Esophagus mucosa (tissue), 1 donor: Measurements from ENCODE around the gene SOS1. TPM values are rescaled to one million over a fixed set of nuclear protein-coding genes. Genes with fewer than 3 reads are reported as not detected.
"Not testable (repeated sequence)": the region's sequence is repeated elsewhere in the genome, so short reads cannot be mapped to it uniquely, and the experiment has no call there.

Experiments
- ATAC-seq: fragments of 200-7000 bp; cut with Tn5 transposase; one replicate; pipeline ENCODE4 v1.9.1; 2020
- total RNA-seq: library from RNA; stranded (reverse); gene quantifications from one replicate; pipeline ENCODE4 v1.2.4, GENCODE V29; 2023
- donor health status: DM: yes; HTN: yes; CAD: no.

SOS1 gene
- total RNA-seq, 1 donor from 2014 or later: 19.6 TPM

DNA sequence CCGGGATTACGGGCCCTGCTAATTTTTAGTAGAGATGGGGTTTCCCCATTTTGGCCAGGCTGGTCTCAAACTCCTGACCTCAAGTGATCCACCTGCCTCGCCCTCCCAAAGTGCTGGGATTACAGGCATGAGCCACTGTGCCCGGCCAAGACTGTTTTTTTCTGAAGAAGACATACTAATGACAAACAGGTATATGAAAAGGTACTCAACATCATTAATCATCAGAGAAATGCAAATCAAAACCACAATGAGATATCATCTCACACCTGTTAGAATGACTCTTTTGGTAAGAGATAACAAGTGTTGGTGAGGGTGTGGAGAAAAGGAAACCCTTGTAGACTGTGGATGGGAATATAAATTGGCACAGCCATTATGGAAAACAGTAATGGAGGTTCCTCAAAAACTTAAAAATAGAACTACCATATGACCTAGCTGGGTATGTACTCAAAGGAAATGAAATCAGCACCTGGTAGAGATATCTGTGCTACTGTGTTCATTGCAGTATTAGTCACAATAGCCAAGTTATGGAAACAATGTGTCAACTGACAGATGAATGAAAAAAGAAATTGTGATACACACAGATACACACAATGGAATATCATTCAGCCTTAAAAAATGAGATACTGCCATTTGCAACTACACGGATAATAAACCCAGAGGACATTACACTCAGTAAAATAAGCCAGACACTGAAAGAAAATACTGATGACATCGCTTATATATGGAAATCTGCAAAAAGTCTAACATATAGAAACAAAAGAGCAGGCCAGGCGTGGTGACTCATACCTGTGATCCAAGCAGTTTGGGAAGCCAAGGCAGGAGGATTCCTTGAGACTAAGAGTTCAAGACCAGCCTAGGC lies 20.8 kb downstream of the SOS1 start:
- peak; percentile 43 for ATAC-seq

DNA sequence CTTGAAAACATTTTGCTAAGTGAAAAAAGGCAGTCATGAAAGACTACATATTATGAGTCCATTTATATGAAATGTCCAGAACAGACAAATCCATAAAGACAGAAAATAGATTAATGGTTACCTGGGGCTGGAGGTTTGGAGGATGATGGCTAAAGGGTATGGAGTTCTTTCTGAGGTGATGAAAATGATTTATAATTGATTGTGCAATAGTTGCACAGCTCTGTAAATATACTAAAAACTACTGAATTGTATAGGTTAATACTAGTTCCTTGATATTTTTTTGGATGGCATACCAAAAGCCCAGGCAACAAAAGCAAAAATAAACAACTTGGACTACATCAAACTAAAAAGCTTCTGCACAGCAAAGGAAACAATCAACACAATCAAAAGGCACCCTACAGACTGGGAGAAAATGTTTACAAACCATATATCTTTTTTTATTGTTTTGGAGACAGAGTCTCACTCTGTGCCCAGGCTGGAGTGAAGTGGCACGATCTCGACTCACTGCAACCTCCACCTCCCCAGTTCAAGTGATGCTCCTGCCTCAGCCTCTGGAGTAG lies 21.5 kb downstream of the SOS1 start:
- no peak for ATAC-seq

DNA sequence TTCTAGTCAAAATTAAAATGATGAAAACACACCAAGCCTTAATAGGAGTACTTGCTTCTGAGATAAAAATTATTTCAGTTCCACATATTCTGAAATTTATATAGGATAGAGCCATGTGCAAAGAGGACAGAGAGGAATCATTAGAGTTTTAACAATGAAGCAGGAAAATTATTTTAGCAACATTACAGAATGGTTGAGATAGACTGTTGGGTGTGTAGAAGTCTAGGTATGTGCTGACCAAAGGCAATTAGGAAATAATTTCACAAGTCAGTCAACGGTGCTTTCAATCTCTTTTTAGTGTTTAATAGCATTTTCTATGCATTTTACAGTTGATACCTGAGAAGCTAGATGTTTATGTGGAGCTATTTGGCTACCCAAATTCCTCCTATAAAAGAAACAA lies 25.2 kb downstream of the SOS1 start:
- ATAC-seq: no peak

DNA sequence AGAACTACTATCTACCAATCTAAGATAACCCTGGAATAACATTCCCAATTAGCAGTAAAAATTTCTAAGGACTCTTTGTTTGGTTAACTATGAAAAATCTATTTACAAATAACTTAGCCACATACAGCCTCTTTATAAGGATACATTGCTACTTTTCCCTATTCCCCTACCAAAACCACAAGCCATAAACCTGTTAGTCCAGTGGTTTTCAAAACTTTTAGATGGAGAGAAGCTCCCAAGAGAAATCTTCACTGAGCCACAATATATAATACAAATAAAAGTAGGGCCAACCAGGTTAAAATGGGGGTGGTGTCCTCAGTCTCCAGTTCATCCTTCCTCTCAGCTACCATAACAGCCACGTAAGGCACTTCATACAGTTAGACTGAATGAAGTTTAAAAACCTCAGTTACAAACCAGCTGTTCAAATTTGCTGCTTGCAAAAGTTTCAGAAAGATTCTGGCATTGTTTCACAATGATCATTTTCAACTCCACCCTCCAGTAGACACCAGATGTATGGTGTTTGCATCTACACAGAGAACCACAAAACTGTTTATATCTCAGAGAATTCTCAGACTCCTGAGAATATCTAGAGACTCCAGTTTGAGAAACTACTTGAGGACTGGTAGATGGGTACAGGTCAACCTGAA lies 26.0 kb downstream of the SOS1 start:
- no peak for ATAC-seq

DNA sequence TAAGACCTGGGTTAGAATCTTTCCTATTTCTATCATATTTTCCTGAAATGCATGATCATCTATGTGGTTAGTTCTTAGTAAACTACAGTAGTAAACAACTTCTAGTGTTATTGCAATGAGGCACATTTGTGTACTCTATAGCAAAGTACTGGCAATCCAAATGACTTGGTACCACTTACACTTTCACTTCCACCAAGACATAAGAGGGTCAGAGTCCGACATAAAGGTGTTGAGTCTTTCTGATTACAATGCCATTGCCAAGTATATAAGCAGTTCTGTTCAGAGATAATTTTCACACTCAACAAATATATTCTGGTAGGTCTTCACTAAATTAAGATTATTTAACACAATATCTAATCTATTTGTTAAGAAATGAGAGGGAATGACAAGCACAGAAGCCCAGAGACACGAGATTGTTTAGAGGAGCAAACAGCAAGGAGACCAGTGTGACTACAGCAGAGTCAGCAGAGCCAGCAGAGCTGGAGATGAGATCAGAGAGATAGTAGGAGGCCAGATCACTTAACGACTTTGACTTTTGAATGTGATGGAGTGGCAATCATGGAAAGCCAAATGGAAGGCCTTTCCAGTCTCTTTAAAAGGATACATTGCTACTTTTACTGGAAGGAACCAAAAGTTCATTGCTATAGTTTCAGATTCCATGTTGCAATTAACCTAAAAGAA lies 27.5 kb downstream of the SOS1 start:
- no peak for ATAC-seq

DNA sequence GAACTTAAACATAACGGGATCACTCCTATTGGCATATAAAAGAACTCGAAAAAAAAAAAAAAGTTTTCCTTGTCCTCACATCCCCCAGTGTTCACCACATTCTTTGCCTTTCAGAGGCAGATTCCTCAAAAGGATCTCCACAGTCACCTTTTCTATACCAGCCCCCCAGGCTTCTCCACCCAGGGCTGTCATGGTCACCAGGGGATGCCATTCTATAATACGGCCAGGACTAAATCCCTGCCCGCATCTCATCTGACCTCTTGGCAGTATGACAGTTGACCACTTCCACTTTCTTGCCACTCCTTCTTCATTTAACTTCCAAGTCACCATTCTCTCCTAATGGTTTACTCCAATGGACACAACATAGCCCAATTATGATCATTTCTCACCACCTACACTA lies 29.3 kb downstream of the SOS1 start:
- ATAC-seq: no peak

DNA sequence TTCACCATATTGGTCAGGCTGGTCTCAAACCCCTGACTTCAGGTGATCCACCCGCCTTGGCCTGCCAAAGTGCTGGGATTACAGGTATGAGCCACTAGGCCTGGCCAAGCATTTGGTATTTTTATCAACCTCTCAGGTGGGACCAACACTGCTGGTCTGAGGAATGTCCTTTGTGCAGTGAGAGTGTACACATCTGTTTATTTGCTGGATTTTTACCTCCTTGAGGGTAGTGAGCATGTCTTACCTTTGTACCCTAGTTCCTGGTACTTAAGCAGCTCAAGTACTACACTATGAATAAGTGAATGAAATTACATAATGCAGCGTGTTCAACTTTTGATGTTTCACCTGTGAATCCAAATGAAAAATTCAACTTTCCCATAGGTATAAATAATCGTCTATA lies 29.8 kb downstream of the SOS1 start:
- ATAC-seq: no peak

DNA sequence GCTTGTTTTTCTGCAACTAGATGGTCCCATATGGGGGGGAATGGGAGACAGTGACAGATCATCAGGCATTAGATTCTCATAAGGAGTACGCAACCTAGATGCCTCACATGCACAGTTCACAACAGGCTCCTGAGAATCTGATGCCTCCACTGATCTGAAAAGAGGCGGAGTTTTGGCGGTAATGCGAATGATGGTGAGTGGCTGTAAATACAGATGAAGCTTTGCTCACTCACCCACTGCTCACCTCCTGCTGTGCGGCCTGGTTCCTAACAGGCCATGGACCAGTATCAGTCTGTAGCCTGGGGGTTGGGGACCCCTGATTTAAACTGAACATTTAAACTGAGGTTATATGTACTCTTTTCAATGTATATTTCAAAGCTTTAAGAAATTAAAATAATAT lies 40.7 kb downstream of the SOS1 start:
- ATAC-seq: no peak

DNA sequence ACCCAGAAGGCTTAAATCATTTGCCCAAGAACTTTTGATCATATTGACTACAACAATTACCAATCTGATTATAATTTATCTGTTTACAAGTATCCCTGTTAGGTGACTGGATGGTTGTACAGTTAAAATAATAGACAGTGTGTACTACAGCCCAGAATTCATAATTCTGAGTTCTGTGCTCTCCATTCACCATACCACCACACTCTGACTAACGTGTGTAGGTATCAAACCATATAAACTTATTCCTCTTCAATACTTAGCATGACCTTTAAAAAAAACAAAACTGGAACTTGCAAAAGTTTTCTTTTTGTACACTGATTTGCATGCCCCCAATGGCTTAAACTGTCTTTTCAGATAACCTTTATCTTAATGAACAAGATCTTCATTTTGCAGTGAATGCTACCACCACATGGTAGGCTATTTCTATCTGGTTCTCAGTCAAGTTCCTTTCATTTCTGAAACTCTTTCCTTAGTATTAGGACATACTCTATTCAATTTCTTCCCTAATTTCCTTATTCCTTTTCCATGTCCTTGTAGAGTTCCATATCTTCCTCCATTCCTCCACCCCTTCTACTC lies 50.9 kb downstream of the SOS1 start:
- no peak for ATAC-seq

DNA sequence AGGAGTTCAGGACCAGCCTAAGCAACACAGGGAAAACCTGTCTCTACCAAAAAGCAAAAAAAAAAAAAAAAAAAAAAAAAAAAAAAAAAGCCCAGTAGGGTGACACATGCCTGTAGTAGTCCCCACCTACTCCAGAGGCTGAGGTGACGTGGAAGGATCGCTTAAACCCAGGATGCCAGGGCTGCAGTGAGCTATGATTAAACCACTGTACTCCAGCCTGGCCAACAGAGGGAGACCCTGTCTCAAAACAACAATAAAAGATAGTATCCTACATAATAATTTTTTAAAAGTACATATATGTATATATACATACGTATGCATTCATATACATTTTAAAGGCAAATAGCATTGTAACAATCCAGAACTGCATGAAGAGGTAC lies 51.7 kb downstream of the SOS1 start:
- ATAC-seq: peak; percentile 33

DNA sequence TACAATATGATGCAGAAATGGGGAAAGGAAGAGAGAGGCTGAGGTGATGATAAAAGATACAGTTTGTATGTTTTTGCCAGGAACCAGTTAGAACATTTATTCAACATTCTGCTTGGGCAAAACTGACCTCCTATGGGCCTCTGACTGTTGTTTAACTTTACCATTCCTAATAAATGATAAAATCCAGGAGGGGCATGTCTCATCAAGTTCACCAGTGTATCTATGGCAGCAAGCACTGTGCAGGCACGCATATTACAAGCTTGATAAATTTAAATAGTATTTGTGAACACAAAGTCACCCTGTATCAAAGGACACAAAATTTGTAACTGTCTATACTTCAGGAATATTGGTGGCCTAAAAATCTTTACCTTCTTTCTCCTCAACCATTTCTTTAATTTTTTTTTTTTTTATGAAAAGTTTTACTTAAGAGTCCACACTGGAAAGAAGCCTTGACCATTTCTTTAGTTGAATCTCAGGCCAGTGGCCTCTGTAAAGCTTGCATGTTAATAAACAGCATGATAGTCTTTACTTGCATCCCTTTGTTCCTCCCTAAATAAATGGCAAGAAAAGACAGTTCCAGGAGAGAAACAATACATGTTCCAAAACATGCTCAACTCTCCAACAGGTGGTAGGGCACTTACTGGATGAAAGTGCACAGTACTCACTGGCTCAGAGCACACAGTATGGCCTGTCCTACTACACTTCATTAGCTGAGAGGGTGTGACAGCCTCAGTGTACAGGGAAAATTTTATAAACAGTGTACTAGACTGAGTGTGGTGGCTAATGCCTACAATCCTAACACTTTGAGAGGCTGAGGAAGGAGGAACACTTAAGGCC lies 52.3 kb downstream of the SOS1 start:
- no peak for ATAC-seq

DNA sequence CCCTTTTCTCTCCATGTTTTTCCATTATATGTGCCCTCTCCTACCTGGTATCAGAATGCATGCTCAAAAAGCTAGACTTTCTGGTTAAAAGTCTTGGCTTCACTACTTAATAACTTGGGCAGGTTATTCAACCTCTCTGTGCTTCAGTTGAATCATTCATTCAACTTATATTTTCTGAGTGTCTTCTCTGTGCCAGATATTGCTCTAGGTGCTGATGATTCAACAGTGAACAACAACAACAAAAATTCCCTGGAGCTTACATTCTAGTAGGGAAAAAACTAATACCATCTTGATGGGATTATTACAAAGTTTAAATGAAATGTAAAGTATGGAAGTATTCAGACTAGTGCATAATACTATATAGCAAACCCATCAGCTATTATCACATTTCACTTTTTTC lies 55.2 kb downstream of the SOS1 start:
- no peak for ATAC-seq

DNA sequence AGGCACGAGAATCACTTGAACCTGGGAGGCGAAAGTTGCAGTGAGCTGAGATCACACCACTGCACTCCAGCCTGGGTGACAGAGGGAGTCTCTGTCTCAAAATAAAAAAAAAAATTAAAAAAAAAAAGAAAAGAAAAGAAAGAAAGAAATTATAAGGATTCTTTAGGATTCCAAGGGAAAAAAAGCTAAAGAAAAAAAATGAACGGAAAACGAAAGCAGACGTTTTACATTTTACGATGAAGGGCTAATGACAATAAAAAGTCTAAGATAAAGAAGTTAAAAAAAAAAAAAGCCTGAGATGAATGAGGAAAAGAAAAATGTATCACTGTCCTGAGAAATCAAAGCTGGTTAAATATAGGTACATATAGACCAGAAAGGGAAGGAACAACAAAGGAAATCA lies 58.5 kb downstream of the SOS1 start:
- no peak for ATAC-seq

DNA sequence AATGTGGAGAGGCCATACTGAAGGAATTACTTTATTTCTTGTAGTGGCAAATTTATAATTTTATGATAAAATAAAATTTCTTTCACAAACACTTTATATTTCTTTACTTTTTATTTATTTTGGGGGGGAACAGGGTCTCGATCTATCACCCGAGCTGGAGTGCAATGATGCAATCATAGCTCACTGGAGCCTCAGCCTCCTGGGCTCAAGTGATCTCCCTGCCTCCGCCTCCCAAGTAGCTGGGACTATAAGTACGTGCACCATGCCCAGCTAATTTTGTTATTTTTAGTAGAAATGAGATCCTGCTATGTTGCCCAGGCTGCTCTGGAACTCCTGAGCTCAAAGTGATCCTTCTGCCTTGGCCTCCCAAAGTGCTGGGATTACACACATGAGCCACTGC lies 59.6 kb downstream of the SOS1 start:
- no peak for ATAC-seq

DNA sequence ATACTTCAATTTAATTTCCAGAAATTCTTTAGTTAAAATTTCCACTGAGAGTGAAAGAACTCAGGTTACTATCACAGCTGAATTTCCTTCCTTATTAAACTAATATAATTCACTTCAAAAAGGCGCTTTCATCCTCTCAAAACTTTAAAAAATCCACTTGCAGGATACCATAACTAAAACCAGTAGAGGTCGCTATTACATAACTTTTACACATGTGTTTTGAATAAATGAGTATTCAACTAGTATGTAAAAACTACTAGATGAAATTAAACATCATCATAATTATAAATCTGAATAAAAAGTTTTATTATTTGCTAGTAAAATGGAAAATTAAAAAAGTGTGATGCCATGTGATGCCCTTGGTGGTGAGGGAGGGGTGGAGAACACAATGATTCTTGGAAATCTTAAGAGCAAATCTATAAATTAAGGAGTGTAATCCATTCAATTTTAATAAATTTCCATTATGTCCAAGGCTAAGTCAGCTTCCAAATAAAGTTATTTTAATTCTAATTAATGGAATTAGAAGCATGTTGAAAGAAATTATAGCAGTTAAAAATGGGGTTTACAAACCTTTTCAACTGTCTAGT lies 61.4 kb downstream of the SOS1 start:
- ATAC-seq: no peak

DNA sequence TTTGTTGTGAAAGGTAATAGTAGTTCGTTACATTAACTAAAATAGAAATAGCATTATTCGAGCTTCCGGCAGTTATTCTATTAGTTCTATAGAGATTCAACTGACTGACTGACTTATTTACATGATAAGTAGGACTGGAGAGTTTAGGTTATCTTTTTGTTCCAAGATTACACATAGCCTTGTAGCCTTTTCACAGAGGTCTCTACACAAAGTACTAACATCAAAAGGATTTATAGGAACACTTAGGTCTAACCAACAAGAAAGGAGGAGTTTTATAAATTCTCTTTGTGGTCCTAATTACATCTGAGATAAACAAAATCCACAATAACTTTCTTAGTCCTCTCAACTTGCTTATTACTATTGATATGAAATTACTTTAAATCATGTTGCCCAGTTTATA lies 62.8 kb downstream of the SOS1 start:
- no peak for ATAC-seq

DNA sequence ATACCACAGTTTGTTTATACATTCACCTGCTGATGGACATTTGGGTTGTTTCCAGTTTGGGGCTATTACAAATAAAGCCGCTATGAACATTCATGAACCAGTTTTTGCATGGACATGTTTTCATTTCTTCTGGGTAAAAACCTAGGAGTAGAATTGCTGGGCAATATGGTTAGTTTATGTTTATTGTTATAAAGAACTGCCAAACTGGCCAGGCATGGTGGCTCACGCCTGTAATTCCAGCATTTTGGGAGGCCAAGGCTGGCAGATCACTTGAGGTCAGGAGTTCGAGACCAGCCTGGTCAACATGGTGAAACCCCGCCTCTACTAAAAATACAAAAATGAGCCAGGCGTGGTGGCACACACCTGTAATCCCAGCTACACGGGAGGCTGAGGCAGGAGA lies 68.2 kb downstream of the SOS1 start:
- not testable (repeated sequence) for ATAC-seq

DNA sequence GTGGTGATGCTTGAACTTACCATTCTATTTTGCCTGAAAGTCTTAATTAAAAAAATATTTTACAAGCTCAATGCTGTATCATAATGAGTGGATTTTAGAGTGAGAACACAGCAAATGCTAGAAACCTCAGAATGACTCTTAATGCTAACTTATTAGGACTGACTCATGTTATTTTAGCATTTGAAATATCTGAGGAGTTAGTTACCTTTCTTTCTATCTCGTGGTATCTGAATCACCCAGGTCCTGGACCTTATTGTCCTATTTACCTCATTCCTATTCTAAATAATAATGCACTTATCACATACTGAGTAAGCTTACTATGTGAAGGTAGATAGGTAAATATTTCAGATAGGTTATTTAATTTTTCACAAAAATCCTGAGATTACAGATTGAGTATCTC lies 70.7 kb downstream of the SOS1 start:
- ATAC-seq: no peak

DNA sequence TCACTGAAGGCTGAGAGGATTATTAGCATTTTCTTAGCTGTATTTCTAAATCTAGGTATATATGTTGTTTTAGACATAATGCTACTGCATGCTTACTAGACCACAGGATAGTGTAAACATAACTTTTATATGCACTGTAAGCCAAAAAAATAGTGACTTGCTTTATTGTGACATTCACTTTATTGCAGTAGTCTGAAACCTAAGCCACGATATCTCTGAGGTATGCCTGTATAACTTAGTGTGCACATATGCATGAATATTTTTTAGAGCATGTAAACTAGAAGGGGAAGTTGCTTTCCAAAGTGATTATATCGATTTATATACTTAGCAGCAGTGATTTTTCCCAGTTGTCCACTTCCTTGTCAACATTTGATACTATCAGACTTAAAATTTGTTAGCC lies 81.8 kb downstream of the SOS1 start:
- no peak for ATAC-seq

DNA sequence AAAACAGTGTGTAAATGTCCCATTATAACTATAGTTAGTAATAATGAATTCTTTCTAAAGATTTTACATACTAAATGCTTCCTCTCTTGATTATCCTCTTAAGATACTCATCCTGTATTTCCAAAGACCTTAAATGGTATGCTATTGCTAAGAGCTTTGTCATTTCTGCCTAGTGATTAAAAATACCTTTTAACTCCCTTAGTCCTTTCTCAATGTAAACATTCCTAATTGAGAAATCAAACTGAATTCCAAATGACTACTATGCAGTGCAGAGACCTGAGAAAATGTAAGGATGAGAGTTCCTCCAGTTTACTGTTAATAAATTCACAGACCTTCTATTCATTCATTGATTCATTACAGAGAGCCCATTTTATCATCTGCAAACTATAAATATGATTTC lies 86.9 kb downstream of the SOS1 start:
- no peak for ATAC-seq

DNA sequence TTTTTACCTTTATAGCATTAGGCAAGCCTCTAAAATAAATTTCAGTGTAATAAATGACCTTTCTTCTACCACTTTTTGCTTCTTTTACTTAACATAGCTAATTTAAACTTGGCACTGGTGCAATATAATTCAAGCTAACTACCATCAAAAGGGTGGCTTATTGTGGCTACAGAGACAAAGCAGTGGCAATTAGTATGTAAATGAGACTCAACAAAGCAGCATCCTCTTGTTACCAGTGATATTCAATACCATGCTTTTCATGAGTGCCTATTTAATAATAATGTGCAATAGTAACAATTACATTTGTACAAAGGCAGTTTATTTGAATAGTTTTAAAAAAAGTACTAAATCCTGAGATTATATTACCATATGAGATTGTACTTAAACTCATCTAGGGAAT lies 93.4 kb downstream of the SOS1 start:
- no peak for ATAC-seq

DNA sequence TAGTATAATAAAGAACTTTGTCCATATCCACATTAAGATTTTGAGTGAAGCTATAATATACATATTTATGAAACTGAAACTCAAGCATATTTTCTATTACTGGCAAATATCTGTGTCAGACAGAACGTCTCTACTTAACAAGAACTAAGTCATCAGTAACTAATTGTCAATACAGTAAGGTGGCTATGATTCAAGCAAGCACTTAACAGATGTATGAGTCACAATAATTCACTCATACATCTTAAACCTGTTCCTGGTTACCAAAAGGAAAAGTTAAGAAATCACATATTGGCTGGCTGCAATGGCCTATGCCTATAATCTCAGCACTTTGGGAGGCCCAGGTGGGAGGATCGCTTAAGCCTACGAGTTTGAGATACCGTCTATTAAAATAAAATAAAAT lies 96.0 kb downstream of the SOS1 start:
- ATAC-seq: peak; percentile 90
